CD4-positive, alpha-beta T cell treated with Interleukin-17A for 1 hour (primary cell): ENCODE measurements around the gene CACNA1B.
"Not testable (repeated sequence)": the region's sequence is repeated elsewhere in the genome, so short reads cannot be mapped to it uniquely, and the experiment has no call there.

Source experiments
- DNase-seq: peaks from one replicate; pipeline ENCODE4 v3.0.0-alpha.2; 2020

The CACNA1B gene

GRCh38 chr9:137890768-137891587 is 13.4 kb downstream of the CACNA1B start:
- DNase-seq = not testable (repeated sequence)

DNA sequence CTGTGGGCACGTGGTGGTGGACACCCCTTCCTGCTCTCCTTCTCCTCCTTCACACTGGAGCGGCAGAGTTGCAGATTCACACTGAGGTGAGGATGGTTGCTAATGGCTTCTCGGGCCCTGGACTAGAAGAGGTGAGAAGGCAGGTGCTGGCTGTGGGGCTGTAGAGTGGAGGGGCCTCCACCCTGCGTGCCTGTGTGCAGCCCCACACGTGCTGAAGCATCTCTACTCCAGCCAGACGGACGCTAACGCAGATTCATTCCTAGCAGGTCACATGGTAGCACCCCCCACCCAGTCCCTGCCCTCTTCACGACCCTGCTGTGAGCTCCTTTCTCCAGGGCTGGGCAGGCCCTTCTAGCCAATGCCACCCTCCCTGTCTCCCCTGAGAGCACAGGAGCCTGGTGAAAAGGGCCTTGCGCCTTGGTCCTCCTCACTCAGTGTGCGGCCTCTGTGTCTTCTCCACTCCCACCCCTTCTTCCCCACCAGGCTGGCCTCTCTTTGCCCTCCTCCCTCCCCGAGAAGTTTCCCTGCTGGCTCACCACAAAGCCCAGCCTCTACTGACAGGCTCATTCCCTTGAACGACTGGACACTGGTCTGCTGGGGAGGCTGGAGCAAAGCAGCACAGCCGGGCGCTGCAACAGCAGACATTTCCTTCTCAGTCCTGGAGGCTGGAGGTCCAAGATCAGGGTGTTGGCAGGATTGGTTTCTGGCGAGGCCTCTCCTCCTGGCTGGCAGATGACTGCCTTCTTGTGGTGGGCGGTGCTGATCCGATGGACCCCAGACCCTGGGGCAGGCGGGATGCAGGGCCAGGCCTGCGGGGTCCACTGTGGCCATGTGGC is 14.2 kb downstream of the CACNA1B start:
- DNase-seq = no peak

DNA sequence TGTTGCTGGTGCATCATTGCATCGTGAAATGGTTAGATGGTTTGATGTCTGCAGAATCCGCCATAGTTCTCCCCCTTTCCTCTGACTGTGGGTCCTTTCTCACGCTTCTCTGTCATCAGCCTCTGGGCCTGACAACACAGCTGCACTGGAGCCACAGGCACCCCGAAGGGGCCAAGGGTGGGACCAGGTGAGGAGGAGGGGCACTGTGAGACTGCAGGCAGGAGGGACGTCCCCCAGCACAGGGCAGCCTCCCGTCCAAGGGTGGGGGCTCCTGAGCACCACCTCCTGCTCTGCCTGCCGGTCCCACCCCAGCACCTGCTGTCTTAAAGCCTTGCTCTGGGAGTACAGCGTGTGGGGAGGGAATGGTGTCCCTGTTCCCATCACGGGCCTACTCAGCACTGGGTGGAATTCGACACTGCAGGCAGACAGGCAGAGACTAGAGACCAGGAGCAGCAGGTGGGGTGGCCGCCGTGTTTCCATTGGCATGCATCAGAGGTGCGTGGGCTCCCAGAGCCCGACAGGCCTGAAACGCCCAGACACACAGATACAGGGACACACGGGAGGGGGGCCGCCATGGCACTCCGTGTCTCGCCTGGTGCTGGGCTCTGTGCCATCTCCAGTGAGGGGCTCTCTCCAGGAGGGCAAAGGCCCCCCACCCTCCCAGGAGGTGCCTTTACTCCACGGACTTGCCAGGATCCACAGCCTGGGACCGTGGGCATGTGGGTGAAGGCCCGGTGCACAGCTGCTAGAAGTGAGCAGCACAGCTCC is 15.0 kb downstream of the CACNA1B start:
- DNase-seq = no peak

DNA sequence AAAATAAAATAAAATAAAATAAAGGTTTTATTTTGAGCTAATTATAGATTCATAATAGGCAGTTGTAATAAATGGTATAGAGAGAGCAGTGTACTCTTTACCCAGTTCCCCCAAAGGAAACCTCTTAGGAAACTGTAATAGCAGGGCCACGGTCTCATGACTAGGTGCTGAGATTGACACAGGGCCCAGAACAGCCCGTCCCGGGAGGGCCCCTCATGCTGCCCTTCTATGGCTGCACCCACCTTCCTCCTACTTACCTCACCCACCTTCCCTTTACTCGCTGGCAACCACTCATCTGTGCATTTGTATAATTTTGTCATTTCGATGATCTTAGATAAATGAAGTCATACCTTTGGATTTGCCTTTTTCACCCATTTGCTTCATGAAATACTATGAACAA is 16.1 kb downstream of the CACNA1B start:
- no peak for DNase-seq

DNA sequence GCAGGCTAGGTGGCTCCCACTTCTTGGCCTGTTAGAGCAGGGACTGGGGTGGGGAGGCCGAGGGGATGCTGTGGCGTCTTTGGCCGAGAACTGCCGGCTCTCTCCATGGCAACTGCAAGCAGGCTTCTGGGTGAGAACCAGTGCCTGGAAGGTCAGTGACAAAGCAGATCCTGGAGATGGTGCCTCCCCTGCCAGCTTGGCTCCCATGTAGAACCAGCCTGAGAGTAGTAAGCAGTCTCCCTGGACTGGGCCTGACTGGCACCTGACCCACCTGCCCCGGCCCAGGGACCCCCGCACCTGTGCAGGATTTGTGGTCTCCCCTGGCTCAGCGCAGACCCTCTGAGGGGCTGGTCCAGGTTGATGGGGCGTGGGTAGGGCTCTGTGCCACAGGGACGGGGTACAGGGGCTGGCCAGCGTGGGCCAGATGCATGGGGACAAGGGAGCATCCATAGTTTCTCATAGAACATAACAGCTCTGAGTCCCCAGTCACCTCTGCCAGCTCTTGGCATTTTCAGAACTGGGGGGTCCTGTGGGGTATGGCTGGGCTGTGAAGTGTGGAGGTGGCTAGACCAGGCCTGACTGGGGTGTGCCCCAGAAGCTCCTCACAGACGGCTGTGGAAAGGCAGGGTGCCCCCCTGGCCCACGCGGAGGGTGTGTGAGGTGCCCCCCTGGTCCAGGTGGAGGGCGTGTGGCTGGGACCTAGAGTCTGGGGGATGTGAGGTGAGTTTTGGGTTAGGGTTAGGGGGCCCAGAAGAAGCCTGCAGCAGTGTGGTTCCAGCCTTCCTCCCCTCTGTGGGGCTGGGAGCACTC is 22.2 kb downstream of the CACNA1B start:
- DNase-seq = no peak

DNA sequence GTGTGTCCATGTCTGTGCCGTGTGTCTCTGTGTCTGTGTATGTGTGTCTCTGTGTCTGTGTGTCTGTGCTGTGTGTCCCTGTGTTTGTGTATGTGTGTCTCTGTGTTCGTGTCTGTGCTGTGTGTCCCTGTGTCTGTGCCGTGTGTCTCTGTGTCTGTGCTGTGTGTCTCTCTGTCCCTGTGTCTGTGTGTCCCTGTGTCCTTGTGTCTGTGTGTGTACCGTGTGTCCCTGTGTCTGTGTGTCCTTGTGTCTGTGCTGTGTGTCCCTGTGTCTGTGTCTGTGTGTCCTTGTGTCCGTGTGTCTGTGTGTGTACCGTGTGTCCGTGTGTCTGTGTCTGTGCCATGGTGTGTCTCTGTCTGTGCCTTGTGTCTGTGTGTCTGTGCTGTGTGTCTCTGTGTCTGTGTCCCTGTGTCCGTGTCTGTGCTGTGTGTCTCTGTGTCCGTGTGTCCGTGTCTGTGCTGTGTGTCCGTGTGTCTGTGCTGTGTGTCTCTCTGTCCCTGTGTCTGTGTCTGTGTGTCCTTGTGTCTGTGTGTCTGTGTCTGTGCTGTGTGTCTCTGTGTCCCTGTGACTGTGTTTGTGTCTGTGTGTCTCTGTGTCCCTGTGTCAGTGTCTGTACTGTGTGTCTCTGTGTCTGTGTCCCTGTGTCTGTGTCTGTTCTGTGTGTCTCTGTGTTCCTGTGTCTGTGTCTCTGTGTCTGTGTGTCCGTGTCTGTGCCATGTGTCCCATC is 23.2 kb downstream of the CACNA1B start:
- no peak for DNase-seq

DNA sequence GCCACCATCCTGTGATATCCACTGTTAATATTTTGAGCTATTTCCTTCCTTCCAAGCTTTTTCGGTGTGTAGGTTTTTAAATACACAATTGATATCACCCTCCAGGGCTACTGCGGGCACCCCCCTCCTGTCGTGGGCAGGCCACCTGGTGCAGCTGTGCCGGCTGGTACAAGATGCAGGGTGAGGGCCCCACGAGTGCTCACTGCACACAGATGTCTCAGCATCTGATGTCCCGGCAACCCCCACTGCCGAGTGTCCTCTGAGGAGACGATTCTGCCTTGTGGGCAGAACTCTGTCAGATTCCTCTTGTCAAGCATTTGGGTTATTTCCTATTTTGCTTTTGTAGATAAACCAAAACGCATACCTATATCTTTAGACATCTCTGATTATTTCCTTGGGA is 25.1 kb downstream of the CACNA1B start:
- DNase-seq = no peak

- no peak for DNase-seq
These were observed 28.2 kb downstream of the CACNA1B start for GRCh38 chr9:137905740-137906139.

- no peak for DNase-seq
These were observed 30.2 kb downstream of the CACNA1B start for GRCh38 chr9:137907776-137908175.

GRCh38 chr9:137912671-137913070 is 35.1 kb downstream of the CACNA1B start:
- DNase-seq = no peak

DNA sequence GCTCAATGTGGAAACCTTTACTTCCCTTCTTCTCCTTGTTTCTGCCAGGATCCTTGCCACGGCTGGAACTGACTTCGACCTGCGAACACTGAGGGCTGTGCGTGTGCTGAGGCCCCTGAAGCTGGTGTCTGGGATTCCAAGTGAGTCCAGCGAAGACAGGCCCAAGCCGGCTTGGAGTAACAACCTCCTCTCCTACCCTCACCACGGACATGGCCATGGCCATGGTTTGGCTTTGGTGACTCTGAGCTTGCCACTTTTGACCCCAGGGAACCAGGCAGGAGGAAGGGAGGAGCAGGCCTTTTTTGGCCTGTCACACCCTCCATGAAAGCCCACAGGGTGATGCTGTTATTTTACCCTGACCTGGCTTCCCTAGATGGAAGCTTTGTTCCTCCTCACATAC is 35.5 kb downstream of the CACNA1B start:
- DNase-seq = no peak

DNA sequence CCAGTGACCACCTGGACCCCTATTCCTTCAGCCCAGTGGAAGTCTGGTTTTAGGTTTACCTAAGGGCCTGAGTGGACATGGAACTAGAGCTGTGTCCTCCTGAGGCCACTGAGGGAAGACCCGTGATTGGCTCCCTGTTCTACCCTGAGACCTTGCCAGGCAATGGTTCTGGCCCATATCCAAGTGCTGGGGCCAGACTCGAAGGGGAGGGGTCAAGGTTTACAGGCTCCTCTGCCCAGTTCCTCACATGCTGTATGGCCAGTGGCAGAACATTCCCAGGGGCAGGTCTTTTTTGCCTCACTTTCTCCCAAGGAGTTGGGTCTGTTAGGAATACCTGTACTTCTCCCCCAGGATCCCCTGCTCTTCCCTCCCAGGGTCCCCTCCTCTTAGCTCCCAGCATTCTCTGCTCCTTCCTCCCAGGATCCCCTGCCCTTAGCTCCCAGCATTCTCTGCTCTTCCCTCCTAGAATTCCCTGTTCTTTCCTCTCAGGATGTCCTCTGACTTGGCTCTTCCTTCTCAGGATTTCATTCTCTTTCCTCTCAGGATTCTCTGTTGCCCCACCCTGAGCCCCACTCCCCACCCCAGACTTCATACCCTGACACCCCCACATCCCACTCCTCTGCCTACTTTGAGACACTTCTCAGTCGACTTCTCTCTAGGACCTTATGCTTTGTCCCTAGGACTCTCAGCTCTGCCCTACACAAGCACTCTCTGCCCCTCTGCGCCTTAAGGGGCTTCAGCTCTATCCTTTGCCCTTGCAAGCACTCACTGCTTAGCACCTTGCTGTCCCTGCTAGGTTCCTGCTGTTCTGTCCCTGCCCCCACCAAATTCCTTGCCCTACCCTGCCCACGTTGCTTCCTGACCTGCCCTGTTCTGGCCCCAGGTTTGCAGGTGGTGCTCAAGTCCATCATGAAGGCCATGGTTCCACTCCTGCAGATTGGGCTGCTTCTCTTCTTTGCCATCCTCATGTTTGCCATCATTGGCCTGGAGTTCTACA is 36.5 kb downstream of the CACNA1B start:
- DNase-seq = no peak

DNA sequence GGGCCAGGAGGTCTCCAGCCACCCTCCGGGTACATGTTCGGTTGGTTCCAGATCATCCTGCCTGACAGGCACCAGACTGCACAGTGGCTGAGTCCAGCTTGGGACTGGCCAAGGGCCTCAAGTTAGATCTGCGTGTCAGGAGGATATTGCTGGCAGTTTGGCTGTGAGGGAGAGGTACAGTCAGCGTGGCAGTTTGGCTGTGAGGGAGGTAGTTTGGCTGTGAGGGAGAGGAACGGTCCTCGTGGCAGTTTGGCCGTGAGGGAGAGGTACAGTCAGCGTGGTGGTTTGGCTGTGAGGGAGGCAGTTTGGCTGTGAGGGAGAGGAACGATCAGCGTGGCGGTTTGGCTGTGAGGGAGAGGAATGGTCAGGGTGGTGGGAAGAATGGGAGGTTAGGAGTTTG is 39.0 kb downstream of the CACNA1B start:
- no peak for DNase-seq

- DNase-seq = no peak
These were observed 39.5 kb downstream of the CACNA1B start for GRCh38 chr9:137917116-137917515.

GRCh38 chr9:137917795-137918194 is 40.2 kb downstream of the CACNA1B start:
- DNase-seq = no peak

DNA sequence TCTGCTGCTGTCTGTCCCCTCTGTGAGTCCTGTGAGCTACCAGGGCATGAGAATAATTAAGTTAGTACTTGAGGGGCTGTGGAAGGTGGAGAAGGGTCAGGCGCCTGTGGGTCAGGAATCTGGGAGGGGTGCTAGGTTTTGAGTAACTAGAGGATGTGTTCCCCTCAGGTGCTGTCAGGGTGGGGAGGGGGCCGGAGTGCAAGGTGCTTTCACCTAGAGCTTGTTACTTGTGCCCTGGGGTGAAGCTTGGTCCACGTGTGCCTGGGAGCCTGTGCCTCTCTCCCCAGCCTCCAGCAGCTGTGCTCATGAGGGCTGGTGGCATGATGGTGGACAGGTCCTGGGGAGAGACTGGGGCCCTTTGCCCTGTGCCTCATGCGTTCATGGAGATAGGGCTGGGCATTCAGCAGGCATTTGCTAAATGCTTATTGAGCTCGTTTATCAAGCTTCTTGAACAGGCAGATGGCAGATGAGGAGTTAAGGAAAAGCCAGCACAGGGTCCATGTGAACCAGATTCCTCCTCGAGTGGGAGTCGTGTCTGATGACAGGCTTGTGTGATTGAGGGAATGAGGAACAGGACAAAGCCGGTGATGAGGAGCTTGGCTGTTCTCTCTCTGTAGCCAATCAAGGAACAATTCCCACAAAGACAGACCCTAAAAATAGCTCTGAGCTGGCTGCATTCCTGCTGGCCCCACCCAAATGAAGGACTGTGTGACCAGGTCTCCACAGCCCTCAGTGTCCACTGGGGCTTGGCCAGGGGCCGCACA is 40.9 kb downstream of the CACNA1B start:
- DNase-seq = no peak

DNA sequence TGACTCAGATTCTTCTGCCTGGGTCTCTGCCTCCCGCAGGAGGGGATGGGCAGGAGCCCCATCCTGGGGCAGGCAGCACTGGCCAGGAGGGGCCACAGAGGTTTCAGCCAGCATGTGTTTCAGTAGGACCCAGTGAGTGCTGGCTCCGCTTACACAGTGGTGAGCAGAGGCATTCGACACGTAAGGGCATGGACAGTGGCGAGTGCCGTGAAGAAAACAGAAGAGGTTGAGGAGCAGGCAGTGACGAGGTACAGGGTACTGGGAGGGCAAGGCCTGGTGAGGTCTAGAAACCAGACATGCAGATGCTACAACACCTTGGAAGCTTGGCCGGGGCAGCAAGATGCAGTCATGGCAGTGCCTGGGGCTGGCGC is 41.5 kb downstream of the CACNA1B start:
- DNase-seq = no peak

- no peak for DNase-seq
These were observed 42.1 kb downstream of the CACNA1B start for GRCh38 chr9:137919649-137920141.

- no peak for DNase-seq
These were observed 43.2 kb downstream of the CACNA1B start for GRCh38 chr9:137920753-137921152.

- DNase-seq = no peak
These were observed 46.6 kb downstream of the CACNA1B start for GRCh38 chr9:137924169-137924568.
